ENCODE data around the gene USP53.
"Not testable (repeated sequence)": the region's sequence is repeated elsewhere in the genome, so short reads cannot be mapped to it uniquely, and the experiment has no call there.

The USP53 gene

GRCh38 chr4:119271361-119272085, 59.0 kb downstream of the USP53 start:
- DNase-seq (ENCODE audit: low read depth), result no peak

- DNase-seq (ENCODE audit: low read depth), result not testable (repeated sequence)
These were observed 67.0 kb downstream of the USP53 start for GRCh38 chr4:119279541-119279940.

GRCh38 chr4:119279945-119280344, 67.4 kb downstream of the USP53 start:
- not testable (repeated sequence) for DNase-seq (ENCODE audit: low read depth)

GRCh38 chr4:119281393-119281792, 68.9 kb downstream of the USP53 start:
- DNase-seq (ENCODE audit: low read depth), result no peak

GRCh38 chr4:119284876-119285780, 72.6 kb downstream of the USP53 start:
- peak; percentile 41 for DNase-seq (ENCODE audit: low read depth)

- peak; percentile 82 for DNase-seq (ENCODE audit: low read depth)
These were observed 74.0 kb downstream of the USP53 start for GRCh38 chr4:119286377-119287002.

- DNase-seq (ENCODE audit: low read depth), result no peak
These were observed 76.8 kb downstream of the USP53 start for GRCh38 chr4:119289313-119289712.

GRCh38 chr4:119290598-119290997, 78.1 kb downstream of the USP53 start:
- no peak for DNase-seq (ENCODE audit: low read depth)

- DNase-seq (ENCODE audit: low read depth), result no peak
These were observed 83.8 kb downstream of the USP53 start for GRCh38 chr4:119296356-119296755.

GRCh38 chr4:119297795-119298194, 85.3 kb downstream of the USP53 start:
- DNase-seq (ENCODE audit: low read depth), result no peak

GRCh38 chr4:119299260-119299671, 86.8 kb downstream of the USP53 start:
- DNase-seq (ENCODE audit: low read depth), result peak; percentile 50

- no peak for DNase-seq (ENCODE audit: low read depth)
These were observed 87.2 kb downstream of the USP53 start for GRCh38 chr4:119299741-119300100.

- DNase-seq (ENCODE audit: low read depth), result peak; percentile 94
These were observed 87.8 kb downstream of the USP53 start for GRCh38 chr4:119300101-119300978.

- DNase-seq (ENCODE audit: low read depth), result no peak
These were observed 89.7 kb downstream of the USP53 start for GRCh38 chr4:119302073-119302832.

- no peak for DNase-seq (ENCODE audit: low read depth)
These were observed 91.2 kb downstream of the USP53 start for GRCh38 chr4:119303587-119304305.

GRCh38 chr4:119304431-119304830, 91.9 kb downstream of the USP53 start:
- DNase-seq (ENCODE audit: low read depth), result no peak

- DNase-seq (ENCODE audit: low read depth), result no peak
These were observed 95.1 kb downstream of the USP53 start for GRCh38 chr4:119307606-119308005.

GRCh38 chr4:119310826-119311225, 98.3 kb downstream of the USP53 start:
- no peak for DNase-seq (ENCODE audit: low read depth)

GRCh38 chr4:119313237-119313636, 100.7 kb downstream of the USP53 start:
- DNase-seq (ENCODE audit: low read depth), result no peak

- peak; percentile 64 for DNase-seq (ENCODE audit: low read depth)
These were observed 101.8 kb downstream of the USP53 start for GRCh38 chr4:119314356-119314755.
